ENCODE measurements around the gene SEC62.

The SEC62 gene

GRCh38 chr3:170022336-170022735, 55.7 kb downstream of the SEC62 start:
- DNase-seq, result no peak

DNA sequence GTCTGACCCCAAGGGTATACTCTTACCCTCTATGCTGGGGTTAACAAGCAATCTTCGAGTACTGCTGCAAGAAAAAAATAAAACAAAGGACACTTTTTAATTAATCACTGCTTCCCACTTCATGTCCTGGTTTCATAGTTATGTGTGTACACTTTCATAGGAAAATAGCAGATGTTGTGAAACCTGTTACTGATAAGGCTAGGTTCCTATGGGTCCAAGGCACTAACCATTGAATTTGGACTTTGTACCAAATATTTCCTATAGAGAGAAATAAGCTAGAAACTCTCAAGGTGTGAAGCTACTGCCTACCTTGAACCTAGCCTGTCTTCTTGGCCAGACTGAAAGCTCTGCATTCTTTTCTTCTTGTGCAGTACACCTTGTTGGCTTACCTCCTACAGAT, 56.6 kb downstream of the SEC62 start:
- no peak for DNase-seq

GRCh38 chr3:170024581-170024980, 58.0 kb downstream of the SEC62 start:
- no peak for DNase-seq

- no peak for DNase-seq
These were observed 60.9 kb downstream of the SEC62 start for GRCh38 chr3:170027233-170028102.

- DNase-seq, result peak; percentile 57 to 69
These were observed 66.9 kb downstream of the SEC62 start for GRCh38 chr3:170033489-170033888.

GRCh38 chr3:170037463-170038433, 71.1 kb downstream of the SEC62 start, which contains the start of gene GPR160:
Gene GPR160 (plus strand): TSS chr3:170037995. CDS start chr3:170083973, 45,978 bp downstream.
- peak; percentile 83 to 85 for DNase-seq

GRCh38 chr3:170038434-170039110, 72.0 kb downstream of the SEC62 start:
- peak; percentile 26 to 43 for DNase-seq

GRCh38 chr3:170040418-170040817, 73.8 kb downstream of the SEC62 start:
- DNase-seq, result no peak

- DNase-seq, result no peak
These were observed 76.9 kb downstream of the SEC62 start for GRCh38 chr3:170043506-170043905.

- DNase-seq, result no peak
These were observed 77.7 kb downstream of the SEC62 start for GRCh38 chr3:170044271-170044670.

GRCh38 chr3:170044795-170045244, 78.2 kb downstream of the SEC62 start:
- peak in 1 of 2 donors; percentile 42 for DNase-seq

DNA sequence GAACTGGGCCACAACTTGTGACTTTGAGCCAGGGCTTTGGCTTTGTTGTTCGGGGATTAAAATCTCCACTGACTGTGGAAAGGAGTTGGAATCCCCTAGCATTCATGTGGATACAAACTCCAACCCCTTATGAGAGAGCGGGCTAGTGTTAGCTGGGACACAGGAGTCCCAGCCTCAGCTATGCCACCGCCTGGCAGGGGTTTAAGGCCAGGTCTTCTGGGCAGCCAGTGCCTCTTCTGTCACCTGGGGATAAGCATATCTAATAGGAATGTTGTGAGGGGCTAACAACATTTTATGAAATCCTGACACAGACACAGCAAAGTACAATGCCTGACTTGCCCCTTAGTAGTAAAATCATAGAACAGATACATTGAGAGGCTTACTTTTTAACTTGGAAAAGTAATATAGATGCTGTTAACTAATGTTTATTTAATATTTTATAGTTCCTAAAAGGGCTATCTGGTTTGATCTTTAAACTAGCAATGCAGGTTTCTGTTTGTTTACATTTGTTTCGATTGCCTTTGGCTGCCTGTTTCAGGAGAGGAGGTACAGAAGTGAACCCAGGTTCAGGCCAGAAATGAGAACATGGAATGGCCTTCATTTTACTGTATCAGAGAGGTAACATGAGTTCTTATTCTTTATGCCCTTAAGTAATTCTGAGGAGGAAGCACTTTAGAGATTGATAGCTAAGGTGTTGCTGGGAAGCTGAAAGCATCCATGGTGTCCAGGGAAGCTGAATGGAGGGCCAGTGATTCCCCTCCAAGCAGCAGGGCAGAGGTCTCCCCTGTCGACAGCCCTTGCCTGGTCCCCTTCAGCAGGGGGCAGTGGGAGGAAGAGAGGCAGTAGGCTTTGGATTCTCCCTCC, 79.9 kb downstream of the SEC62 start:
- no peak for DNase-seq

- DNase-seq, result no peak
These were observed 80.5 kb downstream of the SEC62 start for GRCh38 chr3:170047133-170047404.

All from CD4-positive, alpha-beta T cell treated with Interleukin-1 beta for 1 hour (primary cell).